Measurements from ENCODE around the gene ALKBH5.

The ALKBH5 gene

GRCh38 chr17:18156976-18157280 lies 26.7 kb upstream of the ALKBH5 start:
- H3K4me3 ChIP-seq: no peak overlapping the region
- H3K9me3 ChIP-seq: no peaks in the 10 kb centered on the region
- no peaks in the 10 kb centered on the region for H3K36me3 ChIP-seq
- H3K4me1 ChIP-seq: peaks cover 50% of the 10 kb centered on the region
- no peak overlapping the region for H3K27ac ChIP-seq
- no peaks in the 10 kb centered on the region for H3K27me3 ChIP-seq
- H3K9ac ChIP-seq: no peak overlapping the region
- H3K4me2 ChIP-seq: no peak overlapping the region
- no peak for TF ChIP-seq Cebpa-rat (IDR thresholded peaks at IDR 0.05)
- H4K20me1 ChIP-seq: no peaks in the 10 kb centered on the region

- H3K4me3 ChIP-seq: no peak overlapping the region
- H3K4me2 ChIP-seq: 0 out of 2 replicates have a peak overlapping the region, but pooled peaks have one; percentile 72
- no peaks in the 10 kb centered on the region for H4K20me1 ChIP-seq
- no peak overlapping the region for H3K9ac ChIP-seq
- H3K27ac ChIP-seq: no peak overlapping the region
- no peak for TF ChIP-seq Cebpa-rat (IDR thresholded peaks at IDR 0.05)
- no peaks in the 10 kb centered on the region for H3K36me3 ChIP-seq
- peaks cover 47% of the 10 kb centered on the region for H3K4me1 ChIP-seq
- no peaks in the 10 kb centered on the region for H3K27me3 ChIP-seq
- no peaks in the 10 kb centered on the region for H3K9me3 ChIP-seq
Observed at GRCh38 chr17:18157354-18157985, 26.2 kb upstream of the ALKBH5 start.

GRCh38 chr17:18158022-18158600 lies 25.5 kb upstream of the ALKBH5 start:
- Histone ChIP-seq H3K9ac (no peak overlapping the region), H3K4me2 (peak overlapping the region; percentile 72), H3K4me3 (peak overlapping the region; percentile 58), H3K27ac (no peak overlapping the region), H3K4me1 (peaks cover 41% of the 10 kb centered on the region), H3K27me3 (no peaks in the 10 kb centered on the region), H3K36me3 (no peaks in the 10 kb centered on the region), H4K20me1 (no peaks in the 10 kb centered on the region), H3K9me3 (no peaks in the 10 kb centered on the region)
- no peak for TF ChIP-seq Cebpa-rat (IDR thresholded peaks at IDR 0.05)

- TF ChIP-seq Cebpa-rat (IDR thresholded peaks at IDR 0.05): no peak
- Histone ChIP-seq H3K27ac (no peak overlapping the region), H3K4me3 (no peak overlapping the region), H3K36me3 (no peaks in the 10 kb centered on the region), H3K27me3 (no peaks in the 10 kb centered on the region), H3K4me2 (no peak overlapping the region), H3K9ac (no peak overlapping the region), H4K20me1 (no peaks in the 10 kb centered on the region), H3K4me1 (peaks cover 26% of the 10 kb centered on the region), H3K9me3 (no peaks in the 10 kb centered on the region)
Observed at GRCh38 chr17:18159551-18160120, 24.0 kb upstream of the ALKBH5 start.

- no peaks in the 10 kb centered on the region for H3K9me3 ChIP-seq
- H3K4me2 ChIP-seq: no peak overlapping the region
- H3K27me3 ChIP-seq: no peaks in the 10 kb centered on the region
Observed at GRCh38 chr17:18160128-18160856, 23.3 kb upstream of the ALKBH5 start.

GRCh38 chr17:18161207-18162145 lies 22.2 kb upstream of the ALKBH5 start:
- H3K9me3 ChIP-seq: no peaks in the 10 kb centered on the region
- H3K4me3 ChIP-seq: no peak overlapping the region
- H4K20me1 ChIP-seq: no peaks in the 10 kb centered on the region
- no peaks in the 10 kb centered on the region for H3K36me3 ChIP-seq
- H3K27me3 ChIP-seq: no peaks in the 10 kb centered on the region
- H3K4me1 ChIP-seq: peaks cover 21% of the 10 kb centered on the region
- peak overlapping the region; percentile 19; the same call in 1 of the 2 replicates for H3K4me2 ChIP-seq
- no peak overlapping the region for H3K9ac ChIP-seq
- TF ChIP-seq Cebpa-rat (IDR thresholded peaks at IDR 0.05): no peak
- no peak overlapping the region for H3K27ac ChIP-seq

More at GRCh38 chr17:18160128-18160856, 23.3 kb upstream of the ALKBH5 start:
- Histone ChIP-seq H3K27ac (no peak overlapping the region), H3K4me3 (no peak overlapping the region), H3K4me1 (peaks cover 25% of the 10 kb centered on the region), H3K36me3 (no peaks in the 10 kb centered on the region), H4K20me1 (no peaks in the 10 kb centered on the region), H3K9ac (no peak overlapping the region)
- no peak for TF ChIP-seq Cebpa-rat (IDR thresholded peaks at IDR 0.05)

- H3K36me3 ChIP-seq: no peaks in the 10 kb centered on the region
- H3K4me2 ChIP-seq: no peak overlapping the region
- no peak for TF ChIP-seq Cebpa-rat (IDR thresholded peaks at IDR 0.05)
- H4K20me1 ChIP-seq: no peaks in the 10 kb centered on the region
- peaks cover 14% of the 10 kb centered on the region for H3K4me1 ChIP-seq
- H3K27me3 ChIP-seq: no peaks in the 10 kb centered on the region
- H3K4me3 ChIP-seq: no peak overlapping the region
- H3K9ac ChIP-seq: no peak overlapping the region
- no peak overlapping the region for H3K27ac ChIP-seq
- peaks cover 7% of the 10 kb centered on the region; the same call in 1 of the 2 replicates for H3K9me3 ChIP-seq
Observed at GRCh38 chr17:18163547-18163946, 20.1 kb upstream of the ALKBH5 start.

- no peaks in the 10 kb centered on the region for H4K20me1 ChIP-seq
- no peak overlapping the region for H3K27ac ChIP-seq
- H3K4me3 ChIP-seq: no peak overlapping the region
- no peaks in the 10 kb centered on the region for H3K36me3 ChIP-seq
- TF ChIP-seq Cebpa-rat (IDR thresholded peaks at IDR 0.05): no peak
- H3K27me3 ChIP-seq: no peaks in the 10 kb centered on the region
- no peak overlapping the region for H3K9ac ChIP-seq
- peaks cover 7% of the 10 kb centered on the region; the same call in 1 of the 2 replicates for H3K9me3 ChIP-seq
- H3K4me1 ChIP-seq: no peaks in the 10 kb centered on the region
- no peak overlapping the region for H3K4me2 ChIP-seq
Observed at GRCh38 chr17:18166894-18167293, 16.7 kb upstream of the ALKBH5 start.

GRCh38 chr17:18167421-18167820 lies 16.2 kb upstream of the ALKBH5 start:
- Histone ChIP-seq H3K4me3 (no peak overlapping the region), H3K4me1 (no peaks in the 10 kb centered on the region), H4K20me1 (no peaks in the 10 kb centered on the region), H3K9ac (no peak overlapping the region), H3K27me3 (no peaks in the 10 kb centered on the region), H3K4me2 (no peak overlapping the region), H3K27ac (no peak overlapping the region), H3K9me3 (peaks cover 7% of the 10 kb centered on the region; the same call in 1 of the 2 replicates), H3K36me3 (no peaks in the 10 kb centered on the region)
- no peak for TF ChIP-seq Cebpa-rat (IDR thresholded peaks at IDR 0.05)

All from BLaER1 (cell line).